ENCODE measurements around the gene GP1BB.

GP1BB gene

DNA sequence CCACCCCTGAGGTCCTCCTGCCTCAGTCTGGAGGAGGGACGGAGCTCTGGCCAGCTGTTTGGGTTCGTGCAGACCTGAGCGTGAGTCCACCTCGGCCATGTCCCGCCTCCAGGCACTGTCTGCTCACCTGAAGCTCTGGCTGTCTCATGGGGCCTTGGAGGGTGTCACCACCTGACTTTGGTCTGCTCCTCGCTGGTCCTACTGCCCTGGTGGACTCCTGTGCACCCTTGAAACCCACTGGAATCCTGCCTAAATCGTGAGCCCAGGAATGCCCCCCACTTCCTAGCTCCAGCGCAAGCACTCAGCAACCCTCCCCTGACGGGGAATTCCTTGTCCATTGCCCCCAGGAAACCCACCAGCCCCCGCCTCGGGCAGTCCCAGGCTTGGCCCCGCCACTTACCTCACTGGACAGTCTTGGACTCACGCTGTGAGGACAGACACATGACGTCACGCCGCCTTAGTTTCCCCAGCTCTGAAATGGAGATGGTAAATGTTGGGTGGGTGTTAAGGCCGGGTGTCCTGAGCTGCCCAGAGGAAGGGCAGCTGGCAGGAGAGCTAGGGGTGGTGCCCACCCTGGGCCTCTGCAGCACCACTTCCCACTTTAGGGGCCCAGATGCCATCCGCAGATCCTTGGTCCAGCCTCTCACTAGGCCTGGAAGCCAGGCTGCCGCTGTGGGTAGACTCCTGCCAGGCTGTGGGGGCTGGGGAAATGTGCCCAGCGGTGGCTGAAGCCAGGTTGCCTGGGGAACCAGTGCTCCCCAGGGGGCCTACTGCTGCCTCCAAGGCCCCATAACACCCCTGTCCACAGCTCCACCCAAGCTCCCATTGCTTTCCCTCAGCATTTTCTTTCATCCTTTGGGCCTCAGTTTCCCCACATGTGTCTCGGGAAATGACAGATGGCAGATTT is 19.1 kb downstream of the GP1BB start:
- no peak for DNase-seq

DNA sequence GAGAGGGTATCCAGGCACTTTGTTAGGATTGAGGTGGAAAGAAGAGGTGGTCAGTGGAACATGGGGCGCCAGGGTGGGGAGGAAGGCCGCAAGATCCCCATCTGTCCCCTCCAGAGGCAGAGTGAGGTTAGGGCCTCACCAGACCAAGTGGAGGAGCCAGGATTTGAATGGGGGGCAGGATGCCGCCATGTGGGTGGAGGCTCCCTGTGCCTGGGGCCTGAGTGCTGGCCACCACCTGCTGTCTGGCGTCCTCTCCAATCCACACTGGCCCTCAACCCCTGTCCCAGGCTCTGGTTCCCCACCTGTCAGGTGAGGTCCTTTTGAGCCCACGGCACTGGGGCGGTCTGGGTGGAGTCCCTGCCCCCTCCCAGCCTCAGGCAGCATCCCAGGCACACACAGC is 19.7 kb downstream of the GP1BB start:
- DNase-seq = no peak

- DNase-seq = no peak
Measured at GRCh38 chr22:19743651-19744050, 20.3 kb downstream of the GP1BB start.

- DNase-seq = no peak
Measured at GRCh38 chr22:19744350-19745006, 21.1 kb downstream of the GP1BB start.

DNA sequence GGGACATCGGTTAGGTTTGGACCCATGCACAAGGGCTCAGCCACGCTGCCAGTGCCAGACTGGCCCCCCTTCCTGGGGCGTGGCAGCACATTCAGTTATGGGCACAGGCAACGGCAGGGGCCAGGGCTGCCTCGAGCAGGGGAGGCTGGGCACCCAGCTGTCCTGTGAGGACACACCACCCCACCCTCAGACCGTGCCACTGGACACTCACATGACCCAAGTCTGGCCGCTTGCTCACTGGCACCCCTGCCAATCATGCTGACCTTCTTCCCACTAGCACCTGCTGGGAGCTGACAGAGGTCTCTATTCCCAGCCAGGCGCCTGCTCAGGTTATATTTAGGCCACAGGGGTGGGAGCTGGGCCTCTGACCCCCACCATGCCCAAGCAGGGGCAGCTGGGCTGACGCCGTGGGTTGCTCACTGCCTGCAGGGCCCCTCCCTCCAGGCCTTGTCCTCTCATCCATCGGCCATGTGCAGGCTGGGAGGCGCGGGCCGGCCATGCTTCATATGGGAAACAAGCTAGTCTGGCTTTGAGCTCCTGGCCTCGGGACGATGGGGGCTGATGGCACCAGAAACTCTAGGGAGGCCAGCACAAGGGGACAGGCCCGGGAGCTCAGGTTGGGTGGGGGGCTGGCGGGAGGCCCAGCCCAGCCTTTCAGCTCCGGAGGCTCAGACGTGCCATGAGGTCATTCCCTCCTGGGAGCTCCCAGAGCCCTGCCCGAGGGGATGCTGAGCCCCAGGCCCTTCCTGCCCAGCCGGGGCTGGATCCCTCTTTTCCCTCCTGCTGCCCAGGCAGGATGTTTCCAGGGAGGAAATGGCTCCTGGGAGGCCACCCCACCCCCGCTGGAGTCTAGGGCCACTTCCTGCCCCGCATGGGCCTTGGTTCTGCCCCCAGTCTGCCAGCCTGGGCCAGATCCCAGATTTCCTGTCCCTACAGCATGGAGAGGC is 22.1 kb downstream of the GP1BB start:
- DNase-seq = no peak

- no peak for DNase-seq
Measured at GRCh38 chr22:19746726-19747125, 23.4 kb downstream of the GP1BB start.

DNA sequence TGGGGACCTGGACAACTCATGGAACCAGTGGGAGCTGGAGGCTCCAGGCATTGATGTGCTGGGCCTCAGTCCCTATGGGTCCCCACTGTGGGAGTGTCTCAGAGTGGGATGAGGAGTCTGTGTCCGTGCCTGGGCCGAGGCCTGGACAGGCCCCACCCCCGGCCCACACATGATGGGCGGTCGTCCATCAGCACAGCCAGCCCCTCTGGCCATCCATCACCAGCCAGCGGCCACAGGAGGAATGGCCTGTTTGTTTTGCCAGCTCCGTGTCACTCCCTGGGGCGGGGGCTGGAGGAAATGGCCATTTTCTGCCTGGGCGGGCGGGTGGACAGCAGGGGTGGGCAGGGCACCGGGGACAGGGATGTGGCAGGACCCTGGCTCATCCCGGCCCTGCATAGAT is 24.2 kb downstream of the GP1BB start:
- DNase-seq = no peak

- DNase-seq = no peak
Measured at GRCh38 chr22:19748139-19748538, 24.8 kb downstream of the GP1BB start.

GRCh38 chr22:19748991-19749664 is 25.8 kb downstream of the GP1BB start:
- DNase-seq = no peak

DNA sequence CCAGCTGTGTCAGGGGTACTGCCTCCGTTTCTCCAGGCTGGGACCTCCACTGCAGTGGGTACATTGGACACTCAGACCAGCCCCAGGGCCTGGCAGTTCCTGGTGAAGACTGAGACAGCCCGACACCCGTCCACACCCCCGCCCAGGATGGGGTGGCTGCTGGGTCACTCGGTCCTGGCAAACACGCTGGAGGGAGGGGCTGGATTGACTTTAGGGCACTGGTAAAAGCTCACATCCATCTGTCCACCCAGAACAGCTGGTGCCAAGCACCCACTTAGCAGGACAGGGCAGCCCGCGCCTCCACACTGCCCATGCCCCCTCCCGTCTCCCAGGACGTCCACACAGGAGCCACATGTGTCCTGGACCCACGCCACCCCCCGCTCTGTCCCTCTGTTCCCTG is 26.5 kb downstream of the GP1BB start:
- no peak for DNase-seq

DNA sequence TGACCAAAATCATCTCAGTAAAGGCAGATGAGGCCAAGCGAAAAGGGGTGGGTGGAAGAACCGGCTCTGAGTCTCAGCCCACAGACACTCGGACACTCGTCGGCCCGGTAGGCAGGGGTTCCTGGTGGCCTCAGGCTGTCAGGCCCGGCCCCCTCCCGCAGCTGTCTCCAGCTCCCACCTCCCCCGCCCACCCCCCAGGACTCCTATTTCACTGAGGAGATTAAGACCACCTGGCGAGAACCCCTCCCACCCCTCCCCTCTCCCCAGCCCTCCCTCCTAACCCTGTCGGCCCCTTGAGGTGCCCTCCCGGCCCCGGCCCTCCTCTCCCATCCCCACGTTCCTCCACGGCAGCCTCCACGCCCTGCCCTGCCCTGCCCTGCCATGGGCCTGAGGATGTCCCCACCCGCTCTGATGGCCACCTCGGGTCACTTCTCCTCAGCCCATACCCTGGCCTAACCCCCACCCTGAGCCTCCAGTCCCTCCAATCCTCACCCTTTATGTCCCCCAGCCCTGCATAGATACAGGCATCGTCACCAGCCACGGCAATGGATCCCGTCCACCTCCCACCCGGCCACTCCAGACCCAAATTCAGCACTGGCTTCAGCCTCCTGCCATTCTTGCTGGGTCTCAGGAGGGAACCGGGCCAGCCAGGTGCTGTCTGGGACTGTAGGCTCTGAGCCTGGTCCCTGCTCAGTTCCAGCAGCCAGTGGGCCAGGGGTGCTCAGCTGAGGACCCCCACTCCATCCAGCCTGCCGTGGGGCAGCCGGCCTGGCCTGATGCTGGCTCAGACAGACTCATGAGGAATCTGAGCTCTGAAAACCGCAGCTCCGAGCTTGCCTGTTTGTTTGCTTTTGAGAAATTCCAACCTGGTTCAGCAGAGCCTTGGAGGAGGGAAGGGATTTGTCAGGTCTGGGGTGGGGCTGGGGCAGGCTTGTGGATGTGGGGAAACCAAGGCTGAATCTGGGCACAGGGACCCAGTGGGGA is 27.5 kb downstream of the GP1BB start:
- no peak for DNase-seq

- DNase-seq = no peak
Measured at GRCh38 chr22:19751497-19752245, 28.3 kb downstream of the GP1BB start.

DNA sequence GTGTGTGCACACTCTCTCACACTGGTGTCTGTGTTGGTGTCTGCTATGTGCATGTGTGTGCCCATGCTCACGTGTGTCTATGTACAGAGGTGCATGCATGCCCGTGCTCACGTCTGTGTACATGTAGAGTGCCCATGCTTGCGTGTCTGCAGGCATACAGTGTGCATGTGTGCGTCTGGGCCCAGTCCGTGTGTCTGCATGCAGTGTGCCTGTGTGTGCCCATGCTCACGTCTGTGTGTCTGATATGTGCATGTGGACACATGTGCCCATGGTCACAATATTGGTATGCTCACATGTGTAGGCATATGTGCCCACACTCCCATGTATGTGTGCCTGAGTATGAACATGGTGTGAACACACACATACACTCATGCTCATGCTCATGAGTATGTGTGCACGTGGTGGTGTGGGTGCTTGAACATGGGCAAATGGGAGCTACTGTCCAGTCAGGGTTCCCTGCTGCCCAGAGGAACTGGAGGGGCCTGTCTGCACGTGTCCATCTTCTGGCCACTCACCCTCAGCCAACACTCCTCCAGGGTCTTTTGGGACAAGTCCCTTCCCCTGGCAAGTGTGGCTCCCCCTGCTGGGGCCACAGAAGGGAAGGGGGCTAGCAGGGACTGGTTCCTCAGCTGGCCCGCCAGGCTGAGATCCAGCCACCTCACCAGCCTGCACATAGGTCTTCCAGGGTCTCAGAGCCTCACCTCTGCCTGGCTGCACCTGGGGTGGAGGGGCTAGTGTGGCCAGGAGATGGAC is 29.9 kb downstream of the GP1BB start:
- no peak for DNase-seq

GRCh38 chr22:19753996-19754700 is 30.8 kb downstream of the GP1BB start:
- DNase-seq = no peak

GRCh38 chr22:19754701-19755144 is 31.4 kb downstream of the GP1BB start:
- DNase-seq = no peak

- no peak for DNase-seq
Measured at GRCh38 chr22:19755145-19755710, 31.9 kb downstream of the GP1BB start.

DNA sequence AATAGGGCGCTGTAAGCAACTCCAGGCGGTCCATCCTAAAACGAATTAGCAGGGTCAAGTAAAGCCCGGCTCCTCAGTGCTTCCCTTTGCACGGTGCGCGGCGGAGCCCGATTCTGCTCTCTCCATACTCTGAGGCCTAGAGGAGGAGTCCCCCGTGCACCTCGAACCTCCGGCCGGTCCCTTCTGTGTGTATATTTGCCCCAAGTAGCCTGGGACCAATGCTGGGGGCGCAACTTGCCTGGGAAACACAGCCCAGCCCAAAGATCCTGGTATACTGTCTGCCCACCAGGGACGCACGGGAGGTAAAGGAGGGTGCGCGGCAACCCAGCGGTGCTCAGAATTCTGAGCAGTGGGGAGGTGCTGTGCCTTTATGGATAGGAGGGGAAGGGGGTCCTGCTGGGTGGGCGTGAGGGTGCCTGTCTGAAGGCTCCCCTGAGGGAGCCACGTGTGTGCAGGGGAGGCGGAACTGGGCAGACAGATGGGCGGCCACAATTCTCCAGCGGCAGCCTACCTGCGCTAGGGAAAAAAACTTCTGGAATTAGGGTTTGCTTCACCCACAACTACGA is 32.5 kb downstream of the GP1BB start:
- DNase-seq = no peak
